IPS-15b (cell line): ENCODE results near the gene IL12RB1.

ENCODE experiments used
- H3K27me3 ChIP-seq: one replicate; pipeline ENCODE4 v1.6.1; 2013; ENCODE audit warnings: low read length; ENCODE audit not compliant: control insufficient read depth, insufficient read depth
- H3K36me3 ChIP-seq: one replicate; pipeline ENCODE4 v1.6.1; 2013; ENCODE audit warnings: low read length; ENCODE audit not compliant: control insufficient read depth, insufficient read depth
- H3K4me1 ChIP-seq: one replicate; pipeline ENCODE4 v1.6.1; 2013; ENCODE audit warnings: mild to moderate bottlenecking, low read length; ENCODE audit not compliant: control insufficient read depth, insufficient read depth
- H3K4me3 ChIP-seq: one replicate; pipeline ENCODE4 v1.5.1; 2013; ENCODE audit warnings: low read depth, low read length
- H3K9ac ChIP-seq: one replicate; pipeline ENCODE4 v1.6.1; 2013; ENCODE audit warnings: low read depth, mild to moderate bottlenecking, low read length
- H3K9me3 ChIP-seq: one replicate; pipeline ENCODE4 v1.6.1; 2013; ENCODE audit warnings: mild to moderate bottlenecking, low read length; ENCODE audit not compliant: control insufficient read depth, insufficient read depth

Gene IL12RB1

DNA sequence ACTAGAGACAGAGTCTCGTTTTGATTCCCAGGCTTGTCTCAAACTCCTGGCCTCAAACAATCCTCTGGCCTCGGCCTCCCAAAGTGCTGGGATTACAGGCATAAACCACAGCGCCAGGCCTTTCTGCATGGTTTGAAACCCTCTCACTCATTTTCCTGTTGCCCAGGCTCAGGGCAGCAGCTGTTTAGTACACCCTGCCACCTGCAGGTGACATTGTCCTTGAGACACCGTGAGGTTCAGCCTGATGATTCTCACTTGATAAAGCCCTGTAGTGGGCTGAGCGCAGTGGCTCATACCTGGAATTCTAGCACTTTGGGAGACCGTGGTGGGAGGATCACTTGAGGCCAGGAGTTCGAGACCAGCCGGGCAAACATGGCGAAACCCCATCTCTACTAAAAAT lies 12.5 kb downstream of the IL12RB1 start:
- Histone ChIP-seq H3K9ac (no peak overlapping the region), H3K4me1 (no peaks in the 10 kb centered on the region), H3K9me3 (no peaks in the 10 kb centered on the region), H3K36me3 (no peaks in the 10 kb centered on the region), H3K4me3 (no peak overlapping the region), H3K27me3 (no peaks in the 10 kb centered on the region)

DNA sequence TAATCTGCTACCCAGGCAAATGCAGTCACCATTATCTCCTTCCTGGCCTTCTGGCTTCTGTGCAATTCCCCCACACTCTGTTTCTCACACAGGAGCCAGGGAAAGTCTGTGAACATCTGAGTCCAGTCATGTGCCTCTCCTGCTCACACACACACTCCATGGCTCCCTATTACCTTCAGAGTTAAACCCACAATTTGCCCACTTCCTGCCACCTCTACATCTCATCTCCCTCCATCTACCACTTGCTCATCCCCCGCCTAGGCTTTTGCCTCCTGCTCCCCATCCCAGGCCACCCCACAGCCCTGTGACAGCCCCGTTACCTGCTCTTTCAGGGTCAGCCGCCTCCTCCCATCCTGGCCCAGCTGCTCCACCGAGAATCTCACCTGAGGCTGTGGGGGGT lies 13.5 kb downstream of the IL12RB1 start:
- H3K9me3 ChIP-seq = no peaks in the 10 kb centered on the region
- no peaks in the 10 kb centered on the region for H3K27me3 ChIP-seq
- no peak overlapping the region for H3K4me3 ChIP-seq
- H3K4me1 ChIP-seq = no peaks in the 10 kb centered on the region
- H3K36me3 ChIP-seq = no peaks in the 10 kb centered on the region
- H3K9ac ChIP-seq = no peak overlapping the region

DNA sequence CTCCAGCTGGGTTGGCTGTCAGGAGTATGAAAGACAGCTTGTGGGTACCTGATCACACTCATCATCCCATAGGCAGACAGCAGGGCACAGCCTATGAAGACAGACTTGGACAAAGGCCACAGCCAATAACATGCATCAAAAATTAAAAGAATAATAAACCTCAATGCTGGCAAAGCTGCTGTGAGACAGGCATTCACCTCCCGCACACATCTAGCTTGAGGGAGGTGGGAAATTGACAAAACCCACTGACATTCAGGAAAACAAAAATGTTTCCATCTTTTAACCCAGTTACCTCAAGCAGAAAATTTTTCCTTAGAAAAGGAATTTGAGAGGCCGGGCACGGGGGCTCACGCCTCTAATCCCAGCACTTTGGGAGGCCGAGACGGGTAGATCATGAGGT lies 14.4 kb downstream of the IL12RB1 start:
- no peak overlapping the region for H3K4me3 ChIP-seq
- H3K36me3 ChIP-seq = no peaks in the 10 kb centered on the region
- no peaks in the 10 kb centered on the region for H3K27me3 ChIP-seq
- H3K9ac ChIP-seq = no peak overlapping the region
- H3K4me1 ChIP-seq = no peaks in the 10 kb centered on the region
- H3K9me3 ChIP-seq = no peaks in the 10 kb centered on the region

DNA sequence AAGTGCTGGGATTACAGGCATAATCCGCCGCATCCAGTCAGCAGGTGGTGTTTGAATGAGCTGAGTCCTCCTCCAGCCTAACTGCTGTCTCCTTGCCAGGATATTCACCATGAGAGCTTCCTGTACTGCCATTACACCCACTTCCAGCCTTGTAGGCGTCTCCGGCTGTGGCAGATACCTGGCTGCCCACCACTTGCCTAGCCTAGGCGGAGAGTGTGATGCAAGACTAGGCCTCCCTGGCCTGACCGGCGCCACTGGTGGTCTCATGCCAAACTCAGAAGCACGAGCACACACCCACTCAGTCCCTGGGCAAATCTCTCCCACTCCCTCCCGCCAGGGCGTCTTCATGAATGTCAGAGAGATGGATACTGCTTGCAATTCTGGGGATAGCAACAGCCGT lies 16.6 kb downstream of the IL12RB1 start:
- H3K9me3 ChIP-seq = no peaks in the 10 kb centered on the region
- H3K27me3 ChIP-seq = no peaks in the 10 kb centered on the region
- H3K4me3 ChIP-seq = no peak overlapping the region
- H3K36me3 ChIP-seq = no peaks in the 10 kb centered on the region
- no peak overlapping the region for H3K9ac ChIP-seq
- H3K4me1 ChIP-seq = no peaks in the 10 kb centered on the region

DNA sequence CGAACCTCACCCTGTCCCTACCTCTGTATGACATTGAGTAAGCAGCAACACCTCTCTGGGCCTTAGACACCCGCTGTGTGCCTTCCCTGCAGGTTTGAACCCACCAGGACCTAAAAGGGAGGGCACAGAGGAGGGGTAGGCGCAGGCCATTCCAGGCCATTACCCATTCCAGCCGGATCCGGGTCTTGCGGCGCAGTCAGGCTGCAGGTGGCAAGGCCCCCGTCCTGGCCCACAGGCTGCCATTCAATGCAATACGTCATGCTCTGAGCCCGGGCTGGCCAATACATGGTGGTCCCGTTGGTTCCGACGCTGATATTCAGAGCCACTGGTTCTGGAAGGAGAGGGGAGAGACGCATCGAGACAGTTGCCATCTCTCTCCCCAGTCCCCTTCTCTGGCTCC lies 17.4 kb downstream of the IL12RB1 start:
- H3K36me3 ChIP-seq = no peaks in the 10 kb centered on the region
- H3K4me3 ChIP-seq = no peak overlapping the region
- no peak overlapping the region for H3K9ac ChIP-seq
- H3K27me3 ChIP-seq = no peaks in the 10 kb centered on the region
- H3K4me1 ChIP-seq = no peaks in the 10 kb centered on the region
- H3K9me3 ChIP-seq = no peaks in the 10 kb centered on the region

DNA sequence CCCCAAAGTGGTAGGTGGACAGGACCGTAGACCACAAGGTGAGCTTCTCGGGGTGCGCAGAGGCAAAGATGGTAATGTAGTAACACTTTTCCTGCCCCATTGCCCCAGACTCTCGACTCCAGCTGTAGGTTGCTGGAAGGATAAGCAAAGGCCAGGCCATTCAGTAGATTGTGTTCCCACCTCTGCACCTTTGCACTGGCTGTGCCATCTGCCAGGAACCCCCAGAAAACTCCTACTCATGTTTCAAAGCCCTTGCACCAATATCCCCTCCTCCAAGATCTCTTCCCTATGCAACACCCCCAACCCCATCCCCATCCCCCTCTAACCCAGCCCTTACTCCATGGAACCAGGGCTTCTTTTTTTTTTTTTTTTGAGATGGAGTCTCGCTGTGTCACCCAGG lies 18.3 kb downstream of the IL12RB1 start:
- Histone ChIP-seq H3K9ac (no peak overlapping the region), H3K36me3 (no peaks in the 10 kb centered on the region), H3K9me3 (no peaks in the 10 kb centered on the region), H3K4me3 (no peak overlapping the region), H3K4me1 (no peaks in the 10 kb centered on the region), H3K27me3 (no peaks in the 10 kb centered on the region)

DNA sequence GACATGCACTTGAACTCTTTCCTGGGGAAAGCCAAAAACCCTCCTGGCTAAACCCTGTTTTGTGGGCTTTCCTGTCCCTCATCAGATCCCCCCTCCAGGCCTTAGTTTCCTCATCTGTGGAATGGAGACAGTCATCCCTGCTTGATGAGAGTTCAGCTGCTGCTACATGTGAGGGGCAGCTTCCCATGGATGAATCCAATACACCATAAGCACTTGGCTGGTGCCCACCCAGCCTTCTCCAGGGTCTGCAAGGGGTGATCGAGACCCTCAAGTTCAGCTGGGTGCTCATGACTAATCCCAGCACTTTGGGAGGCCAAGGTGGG lies 21.6 kb downstream of the IL12RB1 start:
- H3K4me1 ChIP-seq = no peaks in the 10 kb centered on the region
- no peak overlapping the region for H3K9ac ChIP-seq
- H3K4me3 ChIP-seq = no peak overlapping the region
- no peaks in the 10 kb centered on the region for H3K36me3 ChIP-seq
- H3K9me3 ChIP-seq = no peaks in the 10 kb centered on the region
- no peaks in the 10 kb centered on the region for H3K27me3 ChIP-seq

DNA sequence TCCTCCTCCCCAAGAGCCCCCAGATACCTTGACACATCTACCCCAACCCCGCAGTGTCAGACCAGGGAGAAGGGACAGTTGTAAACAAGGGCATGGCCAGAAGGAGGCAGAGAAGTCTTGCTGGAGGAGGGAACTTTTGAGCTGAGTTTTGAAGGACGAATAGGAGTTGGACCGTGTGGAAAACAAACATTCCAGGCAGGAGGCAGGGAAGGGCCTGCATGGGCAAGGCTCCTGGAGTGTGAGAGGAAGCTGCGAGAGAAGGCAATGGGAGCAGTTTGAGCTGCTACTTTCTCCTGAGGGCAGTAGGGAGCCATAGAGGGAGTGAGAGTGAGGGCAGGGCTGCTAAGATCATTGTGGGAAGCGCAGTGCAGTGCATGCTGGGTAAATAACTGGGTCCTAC lies 23.3 kb downstream of the IL12RB1 start:
- Histone ChIP-seq H3K4me1 (no peaks in the 10 kb centered on the region), H3K9ac (no peak overlapping the region), H3K9me3 (no peaks in the 10 kb centered on the region), H3K4me3 (no peak overlapping the region), H3K36me3 (no peaks in the 10 kb centered on the region), H3K27me3 (no peaks in the 10 kb centered on the region)

DNA sequence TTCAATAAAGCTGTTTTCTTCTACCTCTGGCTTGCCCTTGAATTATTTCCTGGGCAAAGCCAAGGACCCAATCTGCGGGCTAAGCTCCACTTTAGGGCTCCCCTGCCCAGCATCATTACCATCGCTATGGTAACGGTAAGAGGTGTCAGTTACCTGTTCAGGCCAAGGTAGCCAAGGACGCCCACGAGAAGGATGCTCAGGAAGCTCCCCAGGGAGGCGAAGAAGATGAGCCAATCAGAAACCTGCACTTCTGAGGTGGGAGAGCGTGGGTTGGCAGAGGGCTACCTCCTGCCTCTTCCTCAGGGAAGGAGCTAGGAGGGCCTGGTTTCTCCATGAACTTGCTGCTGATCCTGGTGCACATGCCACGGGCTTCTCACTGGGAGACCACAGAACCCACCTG lies 24.7 kb downstream of the IL12RB1 start:
- Histone ChIP-seq H3K9me3 (no peaks in the 10 kb centered on the region), H3K4me3 (no peak overlapping the region), H3K4me1 (no peaks in the 10 kb centered on the region), H3K36me3 (no peaks in the 10 kb centered on the region), H3K9ac (no peak overlapping the region), H3K27me3 (no peaks in the 10 kb centered on the region)

DNA sequence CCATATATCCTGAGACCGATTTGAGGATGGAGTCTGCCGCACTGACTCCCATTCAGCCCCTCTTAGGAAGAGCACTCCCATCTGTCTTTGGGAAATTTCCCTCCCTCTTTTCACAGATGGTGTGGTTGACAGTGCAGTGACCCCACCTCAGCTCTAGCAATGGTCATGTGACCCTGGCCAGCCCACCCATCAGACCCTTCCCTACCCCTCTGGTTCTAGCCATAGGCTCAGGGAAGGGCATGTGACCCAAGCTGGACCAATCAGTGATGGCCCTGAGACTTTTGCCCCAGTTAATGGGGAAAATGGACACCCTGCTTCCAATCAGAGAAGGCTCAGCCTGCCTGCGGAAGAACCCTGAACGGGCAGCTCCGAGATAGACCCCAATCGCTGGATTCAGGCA lies 26.3 kb downstream of the IL12RB1 start:
- Histone ChIP-seq H3K9ac (no peak overlapping the region), H3K27me3 (no peaks in the 10 kb centered on the region), H3K9me3 (no peaks in the 10 kb centered on the region), H3K36me3 (no peaks in the 10 kb centered on the region), H3K4me3 (no peak overlapping the region), H3K4me1 (no peaks in the 10 kb centered on the region)

DNA sequence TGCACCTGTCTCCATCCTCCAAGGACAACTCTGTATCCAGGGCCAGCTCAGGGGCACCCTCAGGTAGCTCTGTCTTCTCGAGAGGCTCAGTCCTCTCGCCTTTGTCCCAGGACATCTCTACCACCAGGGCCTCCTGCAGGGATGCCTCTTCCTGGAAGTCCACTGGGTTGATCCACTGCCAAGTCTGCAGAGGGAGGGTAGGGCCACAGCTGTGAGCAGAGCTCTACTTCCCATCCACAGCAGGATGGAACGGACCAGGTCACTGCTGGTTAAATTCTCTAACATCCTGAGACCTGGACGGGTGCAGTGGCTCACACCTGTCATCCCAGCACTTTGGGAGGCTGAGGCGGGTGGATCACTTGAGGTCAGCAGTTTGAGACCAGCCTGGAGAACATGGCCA lies 26.8 kb downstream of the IL12RB1 start:
- Histone ChIP-seq H3K4me1 (no peaks in the 10 kb centered on the region), H3K27me3 (no peaks in the 10 kb centered on the region), H3K4me3 (no peak overlapping the region), H3K36me3 (no peaks in the 10 kb centered on the region), H3K9me3 (no peaks in the 10 kb centered on the region), H3K9ac (no peak overlapping the region)

DNA sequence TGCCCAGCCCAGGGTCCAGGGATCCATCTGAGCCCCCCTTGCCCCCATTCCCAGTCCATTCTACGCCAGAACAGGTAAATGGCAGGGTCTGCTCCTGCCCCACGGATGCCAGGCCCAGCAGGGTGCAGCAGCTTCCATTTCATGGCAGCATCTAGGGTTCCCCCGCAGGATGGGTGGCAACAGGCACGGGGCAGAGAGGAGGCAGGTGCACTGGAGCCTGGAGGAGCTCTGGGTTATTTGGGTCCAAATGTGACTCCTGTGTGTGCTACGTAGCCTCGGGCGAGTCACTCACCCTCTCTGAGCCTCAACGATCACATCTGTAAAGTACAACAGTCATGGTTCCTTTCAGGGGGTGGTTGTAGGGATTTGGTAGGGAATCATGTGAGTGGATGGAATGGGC lies 27.4 kb downstream of the IL12RB1 start:
- no peaks in the 10 kb centered on the region for H3K36me3 ChIP-seq
- no peaks in the 10 kb centered on the region for H3K4me1 ChIP-seq
- no peak overlapping the region for H3K4me3 ChIP-seq
- no peak overlapping the region for H3K9ac ChIP-seq
- H3K9me3 ChIP-seq = no peaks in the 10 kb centered on the region
- H3K27me3 ChIP-seq = no peaks in the 10 kb centered on the region
